ENCODE measurements around the gene CAB39. TPM values are rescaled to one million over a fixed set of nuclear protein-coding genes. Genes with fewer than 3 reads are reported as not detected.

CAB39 gene
- total RNA-seq, 1 experiment from 2014 or later: 86.1 TPM

GRCh38 chr2:230787101-230787500 is 74.5 kb downstream of the CAB39 start:
- H3K9me2 ChIP-seq (ENCODE audit: insufficient read depth): no peaks in the 10 kb centered on the region
- H3K4me1 ChIP-seq (replicated peaks; ENCODE audit: insufficient read depth): peaks cover 6% of the 10 kb centered on the region
- no peak overlapping the region for H3K27ac ChIP-seq
- no TSS peak for BruUV-seq (replicated peaks)
- TF ChIP-seq CTCF (conservative IDR thresholded peaks at IDR 0.05): no peak
- TF ChIP-seq EZH2 (IDR thresholded peaks at IDR 0.05; ENCODE audit: low read depth): no peak
- H3K9me3 ChIP-seq (ENCODE audit: insufficient read depth, low read depth): peaks cover 50% of the 10 kb centered on the region
- ChIA-PET POLR2A (ENCODE audit: unreplicated experiment) (no interaction called here), CTCF (no interaction called here)
- H3K36me3 ChIP-seq (ENCODE audit: low read depth): peaks cover 80% of the 10 kb centered on the region
- no peak overlapping the region for H2AFZ ChIP-seq
- no peak for DNase-seq
- H3K4me2 ChIP-seq: no peak overlapping the region
- peaks cover 77% of the 10 kb centered on the region for H3K79me2 ChIP-seq (ENCODE audit: low read depth)
- intact Hi-C loops (cut with micrococcal nuclease; ENCODE audit: unreplicated experiment): no loop called here
- no peak overlapping the region for H3K4me3 ChIP-seq
- peaks cover 39% of the 10 kb centered on the region for H3F3A ChIP-seq (ENCODE audit: insufficient read depth, low read depth)
- no peaks in the 10 kb centered on the region for H4K20me1 ChIP-seq (ENCODE audit: insufficient read depth)
- H3K27me3 ChIP-seq (ENCODE audit: insufficient read depth, low read depth): no peaks in the 10 kb centered on the region

GRCh38 chr2:230788554-230789175 is 76.0 kb downstream of the CAB39 start:
- CTCF ChIA-PET: interaction anchor here (0.5 to 0.6 kb wide), 2 partner anchors 79 to 822 kb away, joined by 4 to 5 read pairs; no protein-coding TSS in a partner anchor

GRCh38 chr2:230790981-230791380 is 78.3 kb downstream of the CAB39 start:
- Histone ChIP-seq H3K9me3 (ENCODE audit: insufficient read depth, low read depth) (peaks cover 47% of the 10 kb centered on the region), H3F3A (ENCODE audit: insufficient read depth, low read depth) (peaks cover 59% of the 10 kb centered on the region), H3K36me3 (ENCODE audit: low read depth) (peaks cover 79% of the 10 kb centered on the region), H2AFZ (no peak overlapping the region), H3K4me3 (no peak overlapping the region), H3K79me2 (ENCODE audit: low read depth) (peaks cover 57% of the 10 kb centered on the region), H3K9me2 (ENCODE audit: insufficient read depth) (no peaks in the 10 kb centered on the region), H3K27me3 (ENCODE audit: insufficient read depth, low read depth) (no peaks in the 10 kb centered on the region), H3K4me1 (replicated peaks; ENCODE audit: insufficient read depth) (peaks cover 32% of the 10 kb centered on the region), H4K20me1 (ENCODE audit: insufficient read depth) (no peaks in the 10 kb centered on the region), H3K4me2 (no peak overlapping the region), H3K27ac (no peak overlapping the region)
- CTCF ChIA-PET: no interaction called here
- no TSS peak for BruUV-seq (replicated peaks)
- POLR2A ChIA-PET (ENCODE audit: unreplicated experiment): no interaction called here
- no peak for TF ChIP-seq CTCF (conservative IDR thresholded peaks at IDR 0.05)
- no peak for TF ChIP-seq EZH2 (IDR thresholded peaks at IDR 0.05; ENCODE audit: low read depth)
- intact Hi-C loops (cut with micrococcal nuclease; ENCODE audit: unreplicated experiment): no loop called here
- no peak for DNase-seq

More at GRCh38 chr2:230788554-230789175, 76.0 kb downstream of the CAB39 start:
- Histone ChIP-seq H2AFZ (no peak overlapping the region), H3K4me3 (no peak overlapping the region), H3K36me3 (ENCODE audit: low read depth) (peaks cover 87% of the 10 kb centered on the region), H3K4me1 (replicated peaks; ENCODE audit: insufficient read depth) (peaks cover 10% of the 10 kb centered on the region), H3F3A (ENCODE audit: insufficient read depth, low read depth) (peaks cover 44% of the 10 kb centered on the region), H3K4me2 (no peak overlapping the region), H3K9me2 (ENCODE audit: insufficient read depth) (no peaks in the 10 kb centered on the region), H4K20me1 (ENCODE audit: insufficient read depth) (no peaks in the 10 kb centered on the region), H3K79me2 (ENCODE audit: low read depth) (peaks cover 62% of the 10 kb centered on the region), H3K27me3 (ENCODE audit: insufficient read depth, low read depth) (no peaks in the 10 kb centered on the region), H3K27ac (no peak overlapping the region), H3K9me3 (ENCODE audit: insufficient read depth, low read depth) (peaks cover 58% of the 10 kb centered on the region)
- TF ChIP-seq EZH2 (IDR thresholded peaks at IDR 0.05; ENCODE audit: low read depth) (no peak), CTCF (conservative IDR thresholded peaks at IDR 0.05) (no peak)
- intact Hi-C loops (cut with micrococcal nuclease; ENCODE audit: unreplicated experiment): no loop called here
- POLR2A ChIA-PET (ENCODE audit: unreplicated experiment): no interaction called here
- BruUV-seq (replicated peaks): no TSS peak
- no peak for DNase-seq

Data from PC-9 (cell line).